ENCODE measurements around the gene HSPA1B. TPM values are rescaled to one million over a fixed set of nuclear protein-coding genes. Genes with fewer than 3 reads are reported as not detected.
"Not testable (repeated sequence)": the region's sequence is repeated elsewhere in the genome, so short reads cannot be mapped to it uniquely, and the experiment has no call there.

HSPA1B gene
- total RNA-seq, 2 experiments from 2014 or later = 60.9 to 177 TPM

DNA sequence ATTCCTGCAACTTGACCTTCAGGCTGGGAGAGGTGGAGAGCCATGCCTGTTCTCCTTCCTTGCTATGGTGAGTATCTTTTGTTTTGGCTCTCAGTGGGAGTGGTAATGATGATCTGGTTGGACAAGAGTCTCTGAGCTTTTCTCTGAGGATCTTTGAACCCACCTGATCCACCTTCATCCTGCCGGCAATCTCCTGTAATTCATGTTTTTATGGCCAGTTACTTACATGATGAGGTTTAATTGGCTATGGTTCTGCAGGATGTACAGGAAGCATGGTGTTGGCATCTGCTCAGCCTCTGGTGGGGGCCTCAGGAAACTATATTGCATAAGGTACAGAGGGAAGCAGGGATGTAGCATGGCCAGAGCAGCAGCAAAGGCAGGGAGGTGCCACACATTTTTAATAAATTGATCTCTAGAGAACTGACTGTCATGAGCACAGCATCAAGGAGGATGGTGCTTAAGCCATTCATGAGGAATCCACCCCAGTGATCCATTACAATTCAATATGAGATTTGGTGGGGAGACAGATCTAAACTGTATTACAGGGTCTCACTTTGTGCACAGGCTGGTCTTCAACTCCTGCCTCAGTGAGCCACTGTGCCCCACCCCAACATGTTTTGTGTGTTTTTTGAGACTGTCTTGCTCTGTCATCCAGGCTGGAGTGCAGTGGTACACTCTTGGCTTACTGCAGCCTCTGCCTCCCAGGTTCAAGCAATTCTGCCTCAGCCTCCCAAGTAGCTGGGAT lies 10.0 kb downstream of the HSPA1B start:
- intact Hi-C loops (cut with micrococcal nuclease; ENCODE audit: unreplicated experiment) = loop anchor here (10.0 kb wide), 1 partner anchor 343 kb away; the partner anchor contains the start of gene MICB
- Histone ChIP-seq H2AFZ (ENCODE audit: low read length) (no peak overlapping the region), H3K4me1 (ENCODE audit: insufficient read depth, low read length, poor library complexity, severe bottlenecking) (peaks cover 46% of the 10 kb centered on the region), H3K4me3 (ENCODE audit: low read depth, low read length, poor library complexity, severe bottlenecking) (peak overlapping the region; percentile 99), H3K27ac (ENCODE audit: low read depth, low read length, poor library complexity, severe bottlenecking) (peak overlapping the region; percentile 95), H3K9me3 (ENCODE audit: low read length) (no peaks in the 10 kb centered on the region), H3K79me2 (ENCODE audit: insufficient read depth, low read depth, low read length) (peaks cover 67% of the 10 kb centered on the region), H4K20me1 (ENCODE audit: insufficient read depth, low read length) (peaks cover 39% of the 10 kb centered on the region), H3K9me2 (ENCODE audit: insufficient read depth, low read length) (no peaks in the 10 kb centered on the region), H3K4me2 (ENCODE audit: low read length) (peak overlapping the region; percentile 96), H3K36me3 (ENCODE audit: insufficient read depth, low read length) (peaks cover 73% of the 10 kb centered on the region)
- ChIA-PET POLR2A (interaction anchor here (0.6 to 1.1 kb wide), 2 partner anchors 99 to 275 kb away, joined by 3 read pairs; no protein-coding TSS in a partner anchor), CTCF (ENCODE audit: unreplicated experiment) (no interaction called here)
- peak; percentile 27 for DNase-seq (ENCODE audit: low spot score)
- BruUV-seq (replicated peaks) = no TSS peak
- TF ChIP-seq EZH2phosphoT487 (IDR thresholded peaks at IDR 0.05; ENCODE audit: borderline replicate concordance, low read depth, low read length) = no peak

DNA sequence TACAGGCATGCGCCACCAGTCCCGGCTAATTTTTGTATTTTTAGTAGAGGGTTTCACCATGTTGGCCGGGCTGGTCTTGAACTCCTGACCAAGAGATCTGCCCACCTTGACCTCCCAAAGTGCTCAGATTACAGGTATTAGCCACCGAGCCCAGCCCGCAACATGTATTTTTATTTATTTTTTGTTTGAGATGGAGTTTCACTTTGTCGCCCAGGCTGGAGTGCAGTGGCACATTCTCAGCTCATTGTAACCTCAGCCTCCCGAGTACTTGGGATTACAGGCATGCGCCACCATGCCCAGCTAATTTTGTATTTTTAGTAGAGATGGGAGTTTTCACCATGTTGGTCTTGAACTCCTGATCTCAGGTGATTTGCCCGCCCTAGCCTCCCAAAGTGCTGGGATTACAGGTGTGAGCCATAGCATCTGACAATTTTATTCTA lies 10.6 kb downstream of the HSPA1B start:
- POLR2A ChIA-PET = interaction anchor here (1.1 to 1.6 kb wide), 3 partner anchors 11 to 100 kb away, joined by 3 to 7 read pairs (median 4); partner anchors contain the start of genes HSPA1B and NEU1
- H3K9me2 ChIP-seq (ENCODE audit: insufficient read depth, low read length); H2AFZ ChIP-seq (ENCODE audit: low read length); H3K9me3 ChIP-seq (ENCODE audit: low read length); BruUV-seq (replicated peaks); DNase-seq (ENCODE audit: low spot score); CTCF ChIA-PET (ENCODE audit: unreplicated experiment): not testable (repeated sequence)
- Histone ChIP-seq H3K4me2 (ENCODE audit: low read length) (peak overlapping the region; percentile 96), H4K20me1 (ENCODE audit: insufficient read depth, low read length) (peaks cover 39% of the 10 kb centered on the region), H3K27ac (ENCODE audit: low read depth, low read length, poor library complexity, severe bottlenecking) (peak overlapping the region; percentile 95), H3K79me2 (ENCODE audit: insufficient read depth, low read depth, low read length) (peaks cover 63% of the 10 kb centered on the region), H3K4me3 (ENCODE audit: low read depth, low read length, poor library complexity, severe bottlenecking) (peak overlapping the region; percentile 99), H3K4me1 (ENCODE audit: insufficient read depth, low read length, poor library complexity, severe bottlenecking) (peaks cover 41% of the 10 kb centered on the region), H3K36me3 (ENCODE audit: insufficient read depth, low read length) (peaks cover 73% of the 10 kb centered on the region)
- intact Hi-C loops (cut with micrococcal nuclease; ENCODE audit: unreplicated experiment) = loop anchor here (10.0 kb wide), 1 partner anchor 343 kb away; the partner anchor contains the start of gene MICB

DNA sequence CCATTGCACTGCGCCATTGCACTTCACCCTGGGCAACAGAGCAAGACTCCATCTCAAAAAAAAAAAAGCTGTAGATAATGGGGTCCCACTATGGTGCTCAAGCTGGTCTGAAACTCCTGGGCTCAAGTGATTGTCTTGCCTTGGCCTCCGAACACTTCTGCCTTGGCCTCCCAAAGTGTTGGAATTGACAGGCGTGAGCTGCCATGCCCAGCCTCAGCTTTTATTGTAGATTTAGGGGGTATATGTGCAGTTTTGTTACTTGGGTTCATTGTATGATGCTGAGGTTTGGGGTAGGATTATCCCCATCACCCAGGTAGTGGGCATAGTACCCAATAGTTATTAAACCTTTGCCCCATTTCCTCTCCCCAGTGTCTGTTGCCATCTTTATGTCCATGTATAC lies 11.4 kb downstream of the HSPA1B start:
- Histone ChIP-seq H3K4me1 (ENCODE audit: insufficient read depth, low read length, poor library complexity, severe bottlenecking) (peaks cover 32% of the 10 kb centered on the region), H3K27ac (ENCODE audit: low read depth, low read length, poor library complexity, severe bottlenecking) (no peak overlapping the region), H2AFZ (ENCODE audit: low read length) (no peak overlapping the region), H3K4me2 (ENCODE audit: low read length) (peak overlapping the region; percentile 96), H4K20me1 (ENCODE audit: insufficient read depth, low read length) (peaks cover 39% of the 10 kb centered on the region), H3K36me3 (ENCODE audit: insufficient read depth, low read length) (peaks cover 73% of the 10 kb centered on the region), H3K9me2 (ENCODE audit: insufficient read depth, low read length) (no peaks in the 10 kb centered on the region), H3K4me3 (ENCODE audit: low read depth, low read length, poor library complexity, severe bottlenecking) (peak overlapping the region; percentile 99), H3K79me2 (ENCODE audit: insufficient read depth, low read depth, low read length) (peaks cover 55% of the 10 kb centered on the region), H3K9me3 (ENCODE audit: low read length) (no peaks in the 10 kb centered on the region)
- intact Hi-C loops (cut with micrococcal nuclease; ENCODE audit: unreplicated experiment) = loop anchor here (10.0 kb wide), 1 partner anchor 344 kb away; the partner anchor contains the start of gene MICB
- no TSS peak for BruUV-seq (replicated peaks)
- no peak for DNase-seq (ENCODE audit: low spot score)
- CTCF ChIA-PET (ENCODE audit: unreplicated experiment) = interaction anchor here (0.6 kb wide), 1 partner anchor 1181 kb away, joined by 3 read pairs; no protein-coding TSS in a partner anchor
- POLR2A ChIA-PET = interaction anchor here (0.7 to 1.6 kb wide), 5 partner anchors 9 to 100 kb away, joined by 3 to 7 read pairs (median 3); partner anchors contain the start of genes HSPA1B and NEU1
- TF ChIP-seq EZH2phosphoT487 (IDR thresholded peaks at IDR 0.05; ENCODE audit: borderline replicate concordance, low read depth, low read length) = no peak
- TF ChIP-seq, protein P1, sequence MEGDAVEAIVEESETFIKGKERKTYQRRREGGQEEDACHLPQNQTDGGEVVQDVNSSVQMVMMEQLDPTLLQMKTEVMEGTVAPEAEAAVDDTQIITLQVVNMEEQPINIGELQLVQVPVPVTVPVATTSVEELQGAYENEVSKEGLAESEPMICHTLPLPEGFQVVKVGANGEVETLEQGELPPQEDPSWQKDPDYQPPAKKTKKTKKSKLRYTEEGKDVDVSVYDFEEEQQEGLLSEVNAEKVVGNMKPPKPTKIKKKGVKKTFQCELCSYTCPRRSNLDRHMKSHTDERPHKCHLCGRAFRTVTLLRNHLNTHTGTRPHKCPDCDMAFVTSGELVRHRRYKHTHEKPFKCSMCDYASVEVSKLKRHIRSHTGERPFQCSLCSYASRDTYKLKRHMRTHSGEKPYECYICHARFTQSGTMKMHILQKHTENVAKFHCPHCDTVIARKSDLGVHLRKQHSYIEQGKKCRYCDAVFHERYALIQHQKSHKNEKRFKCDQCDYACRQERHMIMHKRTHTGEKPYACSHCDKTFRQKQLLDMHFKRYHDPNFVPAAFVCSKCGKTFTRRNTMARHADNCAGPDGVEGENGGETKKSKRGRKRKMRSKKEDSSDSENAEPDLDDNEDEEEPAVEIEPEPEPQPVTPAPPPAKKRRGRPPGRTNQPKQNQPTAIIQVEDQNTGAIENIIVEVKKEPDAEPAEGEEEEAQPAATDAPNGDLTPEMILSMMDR (conservative IDR thresholded peaks at IDR 0.05; ENCODE audit: low read length) = no peak

DNA sequence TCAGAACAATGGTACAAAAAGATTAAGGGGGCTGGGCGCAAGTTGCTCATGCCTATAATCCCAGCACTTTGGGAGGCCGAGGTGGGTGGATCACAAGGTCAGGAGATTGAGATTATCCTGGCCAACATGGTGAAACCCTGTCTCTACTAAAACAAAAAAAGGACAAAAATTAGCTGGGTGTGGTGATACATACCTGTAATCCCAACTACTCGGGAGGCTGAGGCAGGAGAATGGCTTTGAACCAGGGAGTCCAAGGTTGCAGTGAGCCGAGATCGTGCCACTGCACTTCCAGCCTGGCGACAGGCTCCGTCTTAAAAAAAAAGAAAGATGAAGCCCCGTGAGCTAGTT lies 12.2 kb downstream of the HSPA1B start:
- POLR2A ChIA-PET = interaction anchor here (1.0 kb wide), 1 partner anchor 19 kb away, joined by 3 read pairs; no protein-coding TSS in a partner anchor
- intact Hi-C loops (cut with micrococcal nuclease; ENCODE audit: unreplicated experiment) = loop anchor here (10.0 kb wide), 1 partner anchor 345 kb away; the partner anchor contains the start of gene MICB
- peaks cover 39% of the 10 kb centered on the region for H4K20me1 ChIP-seq (ENCODE audit: insufficient read depth, low read length)

More for the DNA sequence above, 12.2 kb downstream of the HSPA1B start:
- H3K36me3 ChIP-seq (ENCODE audit: insufficient read depth, low read length) = peaks cover 73% of the 10 kb centered on the region
- H3K27ac ChIP-seq (ENCODE audit: low read depth, low read length, poor library complexity, severe bottlenecking); H2AFZ ChIP-seq (ENCODE audit: low read length); CTCF ChIA-PET (ENCODE audit: unreplicated experiment); DNase-seq (ENCODE audit: low spot score); H3K9me2 ChIP-seq (ENCODE audit: insufficient read depth, low read length); H3K9me3 ChIP-seq (ENCODE audit: low read length); H3K4me3 ChIP-seq (ENCODE audit: low read depth, low read length, poor library complexity, severe bottlenecking); BruUV-seq (replicated peaks): not testable (repeated sequence)
- H3K79me2 ChIP-seq (ENCODE audit: insufficient read depth, low read depth, low read length) = peaks cover 47% of the 10 kb centered on the region
- peaks cover 28% of the 10 kb centered on the region for H3K4me1 ChIP-seq (ENCODE audit: insufficient read depth, low read length, poor library complexity, severe bottlenecking)
- 0 out of 2 replicates have a peak overlapping the region, but pooled peaks have one; percentile 96 for H3K4me2 ChIP-seq (ENCODE audit: low read length)

Data from OCI-LY7 (cell line).